Thoracic aorta (tissue), 2 donors: Measurements from ENCODE around the gene CYB5A. TPM values are rescaled to one million over a fixed set of nuclear protein-coding genes. Genes with fewer than 3 reads are reported as not detected.

Experiments
- ATAC-seq: fragments of 150-250 bp; one replicate; pipeline ENCODE4 v1.8.0; 2017; ENCODE audit warnings: low read depth; ENCODE audit not compliant: insufficient number of reproducible peaks, low FRiP score
- DNase-seq: peaks from one replicate; pipeline ENCODE4 v3.0.0-alpha.2; 2020; ENCODE audit warnings: low spot score
- H3K27ac ChIP-seq, 2 donors: fragments of 200-600 bp; sonication (generic); 1 replicate in 1 of 2; 2 replicates in 1 of 2; pipeline ENCODE4 v1.5.1; 2016; ENCODE audit warnings: mild to moderate bottlenecking in 2 of 2, moderate library complexity in 2 of 2
- H3K27me3 ChIP-seq: fragments of 200-600 bp; sonication (generic); replicated peaks from 2 replicates; pipeline ENCODE4 v1.6.0; 2016; ENCODE audit warnings: mild to moderate bottlenecking; ENCODE audit not compliant: insufficient read depth
- H3K36me3 ChIP-seq: fragments of 200-600 bp; sonication (generic); one replicate; pipeline ENCODE4 v1.5.1; 2016
- H3K4me1 ChIP-seq, 2 donors: fragments of 200-600 bp; sonication (generic); 1 replicate in 1 of 2; 2 replicates in 1 of 2; pipeline versions ENCODE4 v1.5.1 to v1.6.0; 2016; ENCODE audit warnings: low read depth in 2 of 2, mild to moderate bottlenecking in 1 of 2; ENCODE audit not compliant: control insufficient read depth in 1 of 2
- H3K4me3 ChIP-seq: fragments of 200-600 bp; sonication (generic); 2 replicates; pipeline ENCODE4 v1.5.1; 2016; ENCODE audit warnings: mild to moderate bottlenecking
- H3K9me3 ChIP-seq: fragments of 200-600 bp; sonication (generic); 2 replicates; pipeline ENCODE4 v1.5.1; 2016
- CTCF ChIP-seq: fragments of 200-600 bp; sonication (generic); IDR thresholded peaks from one replicate; pipeline ENCODE4 v1.5.1; 2019; ENCODE audit warnings: antibody characterized with exemption
- total RNA-seq, 2 donors: library from RNA; depleted of rRNA; stranded (reverse); fragments of >200 nt; gene quantifications; one replicate each; pipeline versions ENCODE4 v1.1.0 to v1.2.3, GENCODE V29; 2016

Gene CYB5A
- total RNA-seq, 2 donors from 2014 or later, result 57.0 to 121 TPM

GRCh38 chr18:74278058-74278457, 13.7 kb downstream of the CYB5A start:
- ATAC-seq (no peak), DNase-seq (no peak)
- no peak for TF ChIP-seq CTCF
- Histone ChIP-seq H3K27ac (no peak overlapping the region), H3K4me1 (no peaks in the 10 kb centered on the region), H3K27me3 (no peaks in the 10 kb centered on the region), H3K4me3 (no peak overlapping the region), H3K36me3 (no peaks in the 10 kb centered on the region), H3K9me3 (no peaks in the 10 kb centered on the region)

- H3K4me3 ChIP-seq, result no peak overlapping the region
- H3K9me3 ChIP-seq, result no peaks in the 10 kb centered on the region
- DNase-seq, result no peak
- no peak for ATAC-seq
- H3K36me3 ChIP-seq, result no peaks in the 10 kb centered on the region
- no peak for TF ChIP-seq CTCF
- H3K27ac ChIP-seq, result no peak overlapping the region
- no peaks in the 10 kb centered on the region for H3K4me1 ChIP-seq
- H3K27me3 ChIP-seq, result no peaks in the 10 kb centered on the region
These were observed 14.5 kb downstream of the CYB5A start for GRCh38 chr18:74277296-74277695.

- H3K9me3 ChIP-seq, result no peaks in the 10 kb centered on the region
- DNase-seq (no peak), ATAC-seq (no peak)
- H3K4me1 ChIP-seq, result no peaks in the 10 kb centered on the region
- no peak overlapping the region for H3K4me3 ChIP-seq
- peaks cover 3% of the 10 kb centered on the region for H3K36me3 ChIP-seq
- H3K27ac ChIP-seq, result no peak overlapping the region
- no peak for TF ChIP-seq CTCF
- no peaks in the 10 kb centered on the region for H3K27me3 ChIP-seq
These were observed 15.2 kb downstream of the CYB5A start for GRCh38 chr18:74276609-74277008.

GRCh38 chr18:74275736-74276135, 16.0 kb downstream of the CYB5A start:
- Histone ChIP-seq H3K4me3 (no peak overlapping the region), H3K36me3 (peaks cover 3% of the 10 kb centered on the region), H3K4me1 (no peaks in the 10 kb centered on the region), H3K27me3 (no peaks in the 10 kb centered on the region), H3K27ac (no peak overlapping the region), H3K9me3 (no peaks in the 10 kb centered on the region)
- DNase-seq (no peak), ATAC-seq (no peak)
- no peak for TF ChIP-seq CTCF

GRCh38 chr18:74274700-74275099, 17.1 kb downstream of the CYB5A start:
- DNase-seq, result no peak
- Histone ChIP-seq H3K27me3 (no peaks in the 10 kb centered on the region), H3K27ac (no peak overlapping the region), H3K4me1 (no peaks in the 10 kb centered on the region), H3K9me3 (no peaks in the 10 kb centered on the region), H3K36me3 (peaks cover 3% of the 10 kb centered on the region), H3K4me3 (no peak overlapping the region)
- TF ChIP-seq CTCF, result no peak
- ATAC-seq, result no peak
